HepG2 (cell line): Measurements from ENCODE around the gene MAP3K14. TPM values are rescaled to one million over a fixed set of nuclear protein-coding genes. Genes with fewer than 3 reads are reported as not detected.

Experiments
- FOXK1 ChIP-seq: sonication (generic); formaldehyde crosslinking; IDR thresholded peaks from 2 replicates; pipeline ENCODE4 v1.4.0; 2020; ENCODE audit warnings: low read depth, missing genetic modification reagents, borderline replicate concordance
- ISX ChIP-seq: sonication (generic); formaldehyde crosslinking; conservative IDR thresholded peaks from 2 replicates; pipeline ENCODE4 v1.5.0; 2020; ENCODE audit warnings: missing genetic modification reagents
- KLF16 ChIP-seq, 2 experiments: sonication (generic) in 1 of 2; formaldehyde crosslinking in 1 of 2; IDR thresholded peaks; 2 replicates each; pipeline versions ENCODE4 v1.6.1 to v1.8.0; 2016 to 2023; ENCODE audit warnings: missing genetic modification reagents in 2 of 2, missing compliant biosample characterization in 1 of 2
- ONECUT2 ChIP-seq: sonication (generic); formaldehyde crosslinking; IDR thresholded peaks from 2 replicates; pipeline ENCODE4 v1.4.0; 2020; ENCODE audit warnings: missing genetic modification reagents
- SOX6 ChIP-seq, 2 experiments: fragments of 450-650 bp in 1 of 2; sonication (generic) in 1 of 2; formaldehyde crosslinking in 1 of 2; IDR thresholded peaks; 2 replicates each; pipeline versions ENCODE4 v1.4.0 to v1.6.1; 2017 to 2020; ENCODE audit warnings: antibody characterized with exemption in 1 of 2, mild to moderate bottlenecking in 1 of 2, missing genetic modification reagents in 1 of 2
- SRY ChIP-seq: sonication (generic); formaldehyde crosslinking; IDR thresholded peaks from 2 replicates; pipeline ENCODE4 v1.8.0; 2022; ENCODE audit warnings: mild to moderate bottlenecking, missing genetic modification reagents
- ZNF710 ChIP-seq: sonication (generic); formaldehyde crosslinking; IDR thresholded peaks from 2 replicates; pipeline ENCODE4 v1.5.0; 2020; ENCODE audit warnings: mild to moderate bottlenecking, missing genetic modification reagents, borderline replicate concordance
- polyA plus RNA-seq, 8 experiments: library from polyadenylated mRNA; depleted of rRNA in 3 of 8; stranded (reverse) in 7 of 8; unstranded in 1 of 8; fragments of >200 nt; fragmentation: Illumina TruSeq in 4 of 8; extraction: Trizol in 4 of 8; gene quantifications; 2 replicates each; pipeline versions ENCODE4 v1.2.1 to v1.2.3, GENCODE V29; 2011 to 2016; ENCODE audit warnings: low read depth in 4 of 8, missing spikeins in 1 of 8, mixed read lengths in 1 of 8; ENCODE audit not compliant: insufficient read depth in 1 of 8
- total RNA-seq, 5 experiments: library from RNA; depleted of rRNA; stranded (reverse); fragments of >200 nt; fragmentation: Illumina TruSeq; extraction: Trizol; gene quantifications; 2 replicates each; pipeline ENCODE4 v1.2.3, GENCODE V29; 2016; ENCODE audit warnings: low read depth in 1 of 5
- TF ChIP-seq, protein P1 (sequence below): sonication (generic); formaldehyde crosslinking; IDR thresholded peaks from 2 replicates; pipeline ENCODE4 v1.4.0; 2020; ENCODE audit warnings: missing genetic modification reagents
- TF ChIP-seq, protein P2 (sequence below): sonication (generic); formaldehyde crosslinking; IDR thresholded peaks from 2 replicates; pipeline ENCODE4 v1.4.0; 2020; ENCODE audit warnings: mild to moderate bottlenecking, missing genetic modification reagents
- TF ChIP-seq, protein P3 (sequence below): sonication (generic); formaldehyde crosslinking; IDR thresholded peaks from 2 replicates; pipeline ENCODE4 v1.4.0; 2020; ENCODE audit warnings: missing genetic modification reagents
- TF ChIP-seq, protein P4 (sequence below): sonication (generic); formaldehyde crosslinking; IDR thresholded peaks from 2 replicates; pipeline ENCODE4 v1.9.0; 2022; ENCODE audit warnings: missing genetic modification reagents, mild to moderate bottlenecking, borderline replicate concordance

MAP3K14 gene
- total and polyA plus RNA-seq, 2 of the 13 experiments (the other 11 are each of a cell fraction or from before 2014, with no cell fraction given), result 2.6 TPM

- TF ChIP-seq, protein P1, sequence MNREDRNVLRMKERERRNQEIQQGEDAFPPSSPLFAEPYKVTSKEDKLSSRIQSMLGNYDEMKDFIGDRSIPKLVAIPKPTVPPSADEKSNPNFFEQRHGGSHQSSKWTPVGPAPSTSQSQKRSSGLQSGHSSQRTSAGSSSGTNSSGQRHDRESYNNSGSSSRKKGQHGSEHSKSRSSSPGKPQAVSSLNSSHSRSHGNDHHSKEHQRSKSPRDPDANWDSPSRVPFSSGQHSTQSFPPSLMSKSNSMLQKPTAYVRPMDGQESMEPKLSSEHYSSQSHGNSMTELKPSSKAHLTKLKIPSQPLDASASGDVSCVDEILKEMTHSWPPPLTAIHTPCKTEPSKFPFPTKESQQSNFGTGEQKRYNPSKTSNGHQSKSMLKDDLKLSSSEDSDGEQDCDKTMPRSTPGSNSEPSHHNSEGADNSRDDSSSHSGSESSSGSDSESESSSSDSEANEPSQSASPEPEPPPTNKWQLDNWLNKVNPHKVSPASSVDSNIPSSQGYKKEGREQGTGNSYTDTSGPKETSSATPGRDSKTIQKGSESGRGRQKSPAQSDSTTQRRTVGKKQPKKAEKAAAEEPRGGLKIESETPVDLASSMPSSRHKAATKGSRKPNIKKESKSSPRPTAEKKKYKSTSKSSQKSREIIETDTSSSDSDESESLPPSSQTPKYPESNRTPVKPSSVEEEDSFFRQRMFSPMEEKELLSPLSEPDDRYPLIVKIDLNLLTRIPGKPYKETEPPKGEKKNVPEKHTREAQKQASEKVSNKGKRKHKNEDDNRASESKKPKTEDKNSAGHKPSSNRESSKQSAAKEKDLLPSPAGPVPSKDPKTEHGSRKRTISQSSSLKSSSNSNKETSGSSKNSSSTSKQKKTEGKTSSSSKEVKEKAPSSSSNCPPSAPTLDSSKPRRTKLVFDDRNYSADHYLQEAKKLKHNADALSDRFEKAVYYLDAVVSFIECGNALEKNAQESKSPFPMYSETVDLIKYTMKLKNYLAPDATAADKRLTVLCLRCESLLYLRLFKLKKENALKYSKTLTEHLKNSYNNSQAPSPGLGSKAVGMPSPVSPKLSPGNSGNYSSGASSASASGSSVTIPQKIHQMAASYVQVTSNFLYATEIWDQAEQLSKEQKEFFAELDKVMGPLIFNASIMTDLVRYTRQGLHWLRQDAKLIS, result no peak
- 0 out of 4 replicates have a peak, but pooled peaks of 1 of the 2 experiments have one; percentile 37 for TF ChIP-seq KLF16 (CRISPR knock-in tag; IDR thresholded peaks at IDR 0.05)
- TF ChIP-seq, protein P2, sequence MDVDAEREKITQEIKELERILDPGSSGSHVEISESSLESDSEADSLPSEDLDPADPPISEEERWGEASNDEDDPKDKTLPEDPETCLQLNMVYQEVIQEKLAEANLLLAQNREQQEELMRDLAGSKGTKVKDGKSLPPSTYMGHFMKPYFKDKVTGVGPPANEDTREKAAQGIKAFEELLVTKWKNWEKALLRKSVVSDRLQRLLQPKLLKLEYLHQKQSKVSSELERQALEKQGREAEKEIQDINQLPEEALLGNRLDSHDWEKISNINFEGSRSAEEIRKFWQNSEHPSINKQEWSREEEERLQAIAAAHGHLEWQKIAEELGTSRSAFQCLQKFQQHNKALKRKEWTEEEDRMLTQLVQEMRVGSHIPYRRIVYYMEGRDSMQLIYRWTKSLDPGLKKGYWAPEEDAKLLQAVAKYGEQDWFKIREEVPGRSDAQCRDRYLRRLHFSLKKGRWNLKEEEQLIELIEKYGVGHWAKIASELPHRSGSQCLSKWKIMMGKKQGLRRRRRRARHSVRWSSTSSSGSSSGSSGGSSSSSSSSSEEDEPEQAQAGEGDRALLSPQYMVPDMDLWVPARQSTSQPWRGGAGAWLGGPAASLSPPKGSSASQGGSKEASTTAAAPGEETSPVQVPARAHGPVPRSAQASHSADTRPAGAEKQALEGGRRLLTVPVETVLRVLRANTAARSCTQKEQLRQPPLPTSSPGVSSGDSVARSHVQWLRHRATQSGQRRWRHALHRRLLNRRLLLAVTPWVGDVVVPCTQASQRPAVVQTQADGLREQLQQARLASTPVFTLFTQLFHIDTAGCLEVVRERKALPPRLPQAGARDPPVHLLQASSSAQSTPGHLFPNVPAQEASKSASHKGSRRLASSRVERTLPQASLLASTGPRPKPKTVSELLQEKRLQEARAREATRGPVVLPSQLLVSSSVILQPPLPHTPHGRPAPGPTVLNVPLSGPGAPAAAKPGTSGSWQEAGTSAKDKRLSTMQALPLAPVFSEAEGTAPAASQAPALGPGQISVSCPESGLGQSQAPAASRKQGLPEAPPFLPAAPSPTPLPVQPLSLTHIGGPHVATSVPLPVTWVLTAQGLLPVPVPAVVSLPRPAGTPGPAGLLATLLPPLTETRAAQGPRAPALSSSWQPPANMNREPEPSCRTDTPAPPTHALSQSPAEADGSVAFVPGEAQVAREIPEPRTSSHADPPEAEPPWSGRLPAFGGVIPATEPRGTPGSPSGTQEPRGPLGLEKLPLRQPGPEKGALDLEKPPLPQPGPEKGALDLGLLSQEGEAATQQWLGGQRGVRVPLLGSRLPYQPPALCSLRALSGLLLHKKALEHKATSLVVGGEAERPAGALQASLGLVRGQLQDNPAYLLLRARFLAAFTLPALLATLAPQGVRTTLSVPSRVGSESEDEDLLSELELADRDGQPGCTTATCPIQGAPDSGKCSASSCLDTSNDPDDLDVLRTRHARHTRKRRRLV (CRISPR knock-in tag), result 0 out of 2 replicates have a peak, but pooled peaks have one; percentile 56
- TF ChIP-seq ZNF710 (CRISPR knock-in tag), result peak; percentile 67; the same call in 1 of the 2 replicates
- 0 out of 2 replicates have a peak, but pooled peaks have one; percentile 21 for TF ChIP-seq FOXK1 (CRISPR knock-in tag)
- no peak for TF ChIP-seq SOX6 (IDR thresholded peaks at IDR 0.05)
- peak; percentile 32; the same call in 1 of the 2 replicates for TF ChIP-seq SOX6 (CRISPR knock-in tag; IDR thresholded peaks at IDR 0.05)
- no peak for TF ChIP-seq SRY
- TF ChIP-seq, protein P3, sequence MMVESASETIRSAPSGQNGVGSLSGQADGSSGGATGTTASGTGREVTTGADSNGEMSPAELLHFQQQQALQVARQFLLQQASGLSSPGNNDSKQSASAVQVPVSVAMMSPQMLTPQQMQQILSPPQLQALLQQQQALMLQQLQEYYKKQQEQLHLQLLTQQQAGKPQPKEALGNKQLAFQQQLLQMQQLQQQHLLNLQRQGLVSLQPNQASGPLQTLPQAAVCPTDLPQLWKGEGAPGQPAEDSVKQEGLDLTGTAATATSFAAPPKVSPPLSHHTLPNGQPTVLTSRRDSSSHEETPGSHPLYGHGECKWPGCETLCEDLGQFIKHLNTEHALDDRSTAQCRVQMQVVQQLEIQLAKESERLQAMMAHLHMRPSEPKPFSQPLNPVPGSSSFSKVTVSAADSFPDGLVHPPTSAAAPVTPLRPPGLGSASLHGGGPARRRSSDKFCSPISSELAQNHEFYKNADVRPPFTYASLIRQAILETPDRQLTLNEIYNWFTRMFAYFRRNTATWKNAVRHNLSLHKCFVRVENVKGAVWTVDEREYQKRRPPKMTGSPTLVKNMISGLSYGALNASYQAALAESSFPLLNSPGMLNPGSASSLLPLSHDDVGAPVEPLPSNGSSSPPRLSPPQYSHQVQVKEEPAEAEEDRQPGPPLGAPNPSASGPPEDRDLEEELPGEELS (CRISPR knock-in tag), result 0 out of 2 replicates have a peak, but pooled peaks have one; percentile 29
- no peak for TF ChIP-seq ISX (CRISPR knock-in tag)
- TF ChIP-seq, protein P4, sequence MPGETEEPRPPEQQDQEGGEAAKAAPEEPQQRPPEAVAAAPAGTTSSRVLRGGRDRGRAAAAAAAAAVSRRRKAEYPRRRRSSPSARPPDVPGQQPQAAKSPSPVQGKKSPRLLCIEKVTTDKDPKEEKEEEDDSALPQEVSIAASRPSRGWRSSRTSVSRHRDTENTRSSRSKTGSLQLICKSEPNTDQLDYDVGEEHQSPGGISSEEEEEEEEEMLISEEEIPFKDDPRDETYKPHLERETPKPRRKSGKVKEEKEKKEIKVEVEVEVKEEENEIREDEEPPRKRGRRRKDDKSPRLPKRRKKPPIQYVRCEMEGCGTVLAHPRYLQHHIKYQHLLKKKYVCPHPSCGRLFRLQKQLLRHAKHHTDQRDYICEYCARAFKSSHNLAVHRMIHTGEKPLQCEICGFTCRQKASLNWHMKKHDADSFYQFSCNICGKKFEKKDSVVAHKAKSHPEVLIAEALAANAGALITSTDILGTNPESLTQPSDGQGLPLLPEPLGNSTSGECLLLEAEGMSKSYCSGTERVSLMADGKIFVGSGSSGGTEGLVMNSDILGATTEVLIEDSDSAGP (CRISPR knock-in tag), result peak; percentile 46; the same call in 1 of the 2 replicates
- peak; percentile 28; the same call in 1 of the 2 replicates for TF ChIP-seq ONECUT2
These were observed 85.2 kb downstream of the MAP3K14 start (continued) for GRCh38 chr17:45231481-45232116.
